Activated naive CD4-positive, alpha-beta T cell treated with anti-CD3 and anti-CD28 coated beads, Interleukin-2, amount 50 U/mL, for 24 hours (primary cell): Measurements from ENCODE around the gene SHKBP1.
"Not testable (repeated sequence)": the region's sequence is repeated elsewhere in the genome, so short reads cannot be mapped to it uniquely, and the experiment has no call there.

ENCODE experiments used
- H3K27ac Mint-ChIP-seq: one replicate; pipeline ENCODE4 v1.8.0; 2021; ENCODE audit warnings: mild to moderate bottlenecking, mixed read lengths
- H3K27me3 Mint-ChIP-seq: one replicate; pipeline ENCODE4 v1.8.0; 2021; ENCODE audit warnings: mixed read lengths
- H3K36me3 Mint-ChIP-seq: one replicate; pipeline ENCODE4 v1.8.0; 2021; ENCODE audit warnings: mixed read lengths
- H3K4me1 Mint-ChIP-seq: one replicate; pipeline ENCODE4 v1.8.0; 2021; ENCODE audit warnings: mixed read lengths
- H3K4me3 Mint-ChIP-seq: one replicate; pipeline ENCODE4 v1.8.0; 2021; ENCODE audit warnings: mild to moderate bottlenecking, mixed read lengths
- H3K9me3 Mint-ChIP-seq: one replicate; pipeline ENCODE4 v1.8.0; 2021; ENCODE audit warnings: mixed read lengths

SHKBP1 gene

GRCh38 chr19:40549007-40549708 lies 27.5 kb upstream of the SHKBP1 start:
- Mint-ChIP-seq H3K27ac (peak overlapping the region; percentile 38), H3K27me3 (peaks cover 32% of the 10 kb centered on the region), H3K9me3 (no peaks in the 10 kb centered on the region), H3K4me3 (peak overlapping the region; percentile 24), H3K36me3 (peaks cover 3% of the 10 kb centered on the region), H3K4me1 (peaks cover 14% of the 10 kb centered on the region)

GRCh38 chr19:40550951-40551350 lies 25.7 kb upstream of the SHKBP1 start:
- peaks cover 14% of the 10 kb centered on the region for H3K4me1 Mint-ChIP-seq
- no peaks in the 10 kb centered on the region for H3K9me3 Mint-ChIP-seq
- H3K36me3 Mint-ChIP-seq = peaks cover 5% of the 10 kb centered on the region
- H3K27me3 Mint-ChIP-seq = peaks cover 38% of the 10 kb centered on the region
- H3K27ac Mint-ChIP-seq = no peak overlapping the region
- H3K4me3 Mint-ChIP-seq = no peak overlapping the region

GRCh38 chr19:40552848-40553247 lies 23.8 kb upstream of the SHKBP1 start:
- Mint-ChIP-seq H3K36me3 (peaks cover 3% of the 10 kb centered on the region), H3K4me3 (no peak overlapping the region), H3K4me1 (peaks cover 14% of the 10 kb centered on the region), H3K9me3 (no peaks in the 10 kb centered on the region), H3K27ac (no peak overlapping the region), H3K27me3 (peaks cover 37% of the 10 kb centered on the region)

- no peak overlapping the region for H3K4me3 Mint-ChIP-seq
- peaks cover 33% of the 10 kb centered on the region for H3K27me3 Mint-ChIP-seq
- peaks cover 3% of the 10 kb centered on the region for H3K36me3 Mint-ChIP-seq
- H3K4me1 Mint-ChIP-seq = peaks cover 9% of the 10 kb centered on the region
- H3K9me3 Mint-ChIP-seq = no peaks in the 10 kb centered on the region
- H3K27ac Mint-ChIP-seq = no peak overlapping the region
These were observed 22.5 kb upstream of the SHKBP1 start for GRCh38 chr19:40553885-40554857.

GRCh38 chr19:40555978-40556689 lies 20.5 kb upstream of the SHKBP1 start:
- peaks cover 8% of the 10 kb centered on the region for H3K4me1 Mint-ChIP-seq
- H3K4me3 Mint-ChIP-seq = no peak overlapping the region
- H3K9me3 Mint-ChIP-seq = no peaks in the 10 kb centered on the region
- H3K36me3 Mint-ChIP-seq = peaks cover 4% of the 10 kb centered on the region
- peaks cover 28% of the 10 kb centered on the region for H3K27me3 Mint-ChIP-seq
- no peak overlapping the region for H3K27ac Mint-ChIP-seq

- no peak overlapping the region for H3K4me3 Mint-ChIP-seq
- peaks cover 29% of the 10 kb centered on the region for H3K27me3 Mint-ChIP-seq
- no peaks in the 10 kb centered on the region for H3K9me3 Mint-ChIP-seq
- H3K27ac Mint-ChIP-seq = no peak overlapping the region
- peaks cover 4% of the 10 kb centered on the region for H3K36me3 Mint-ChIP-seq
- peaks cover 8% of the 10 kb centered on the region for H3K4me1 Mint-ChIP-seq
These were observed 19.6 kb upstream of the SHKBP1 start for GRCh38 chr19:40556953-40557530.

- Mint-ChIP-seq H3K36me3 (peaks cover 4% of the 10 kb centered on the region), H3K4me3 (no peak overlapping the region), H3K4me1 (peaks cover 5% of the 10 kb centered on the region), H3K9me3 (no peaks in the 10 kb centered on the region), H3K27ac (peak overlapping the region; percentile 1), H3K27me3 (peaks cover 19% of the 10 kb centered on the region)
These were observed 17.3 kb upstream of the SHKBP1 start for GRCh38 chr19:40559394-40559793.

GRCh38 chr19:40560092-40560507 lies 16.6 kb upstream of the SHKBP1 start:
- H3K27ac Mint-ChIP-seq = no peak overlapping the region
- H3K27me3 Mint-ChIP-seq = peaks cover 16% of the 10 kb centered on the region
- peaks cover 5% of the 10 kb centered on the region for H3K4me1 Mint-ChIP-seq
- peaks cover 2% of the 10 kb centered on the region for H3K36me3 Mint-ChIP-seq
- no peaks in the 10 kb centered on the region for H3K9me3 Mint-ChIP-seq
- H3K4me3 Mint-ChIP-seq = no peak overlapping the region

- Mint-ChIP-seq H3K9me3 (no peaks in the 10 kb centered on the region), H3K27me3 (peaks cover 23% of the 10 kb centered on the region), H3K4me3 (no peak overlapping the region), H3K27ac (no peak overlapping the region), H3K4me1 (peaks cover 5% of the 10 kb centered on the region), H3K36me3 (peaks cover 2% of the 10 kb centered on the region)
These were observed 14.7 kb upstream of the SHKBP1 start for GRCh38 chr19:40561947-40562346.

- H3K27ac Mint-ChIP-seq, H3K4me3 Mint-ChIP-seq, H3K9me3 Mint-ChIP-seq, H3K4me1 Mint-ChIP-seq, H3K36me3 Mint-ChIP-seq: not testable (repeated sequence)
- peaks cover 27% of the 10 kb centered on the region for H3K27me3 Mint-ChIP-seq
These were observed 12.1 kb upstream of the SHKBP1 start for GRCh38 chr19:40564535-40564934.

- Mint-ChIP-seq H3K27ac (no peak overlapping the region), H3K4me3 (no peak overlapping the region), H3K4me1 (peaks cover 10% of the 10 kb centered on the region), H3K27me3 (peaks cover 24% of the 10 kb centered on the region), H3K36me3 (no peaks in the 10 kb centered on the region), H3K9me3 (no peaks in the 10 kb centered on the region)
These were observed 11.3 kb upstream of the SHKBP1 start for GRCh38 chr19:40565355-40565754.

- peaks cover 3% of the 10 kb centered on the region for H3K9me3 Mint-ChIP-seq
- peaks cover 16% of the 10 kb centered on the region for H3K4me1 Mint-ChIP-seq
- H3K27ac Mint-ChIP-seq = no peak overlapping the region
- peaks cover 24% of the 10 kb centered on the region for H3K27me3 Mint-ChIP-seq
- H3K4me3 Mint-ChIP-seq = no peak overlapping the region
- no peaks in the 10 kb centered on the region for H3K36me3 Mint-ChIP-seq
These were observed 10.7 kb upstream of the SHKBP1 start for GRCh38 chr19:40565910-40566495.

- Mint-ChIP-seq H3K4me1 (peaks cover 17% of the 10 kb centered on the region), H3K27me3 (peaks cover 20% of the 10 kb centered on the region), H3K36me3 (no peaks in the 10 kb centered on the region), H3K9me3 (peaks cover 4% of the 10 kb centered on the region), H3K4me3 (peak overlapping the region; percentile 42), H3K27ac (no peak overlapping the region)
These were observed 9.5 kb upstream of the SHKBP1 start for GRCh38 chr19:40567040-40567749.

- Mint-ChIP-seq H3K4me1 (peaks cover 17% of the 10 kb centered on the region), H3K4me3 (peak overlapping the region; percentile 42), H3K36me3 (no peaks in the 10 kb centered on the region), H3K27me3 (peaks cover 20% of the 10 kb centered on the region), H3K9me3 (peaks cover 4% of the 10 kb centered on the region), H3K27ac (no peak overlapping the region)
These were observed 8.8 kb upstream of the SHKBP1 start for GRCh38 chr19:40567750-40568494.
